A673 (cell line): ENCODE data around the gene NBEAL1.

Source experiments
- EZH2 ChIP-seq: fragments of 200-600 bp; sonication (generic); IDR thresholded peaks from 2 replicates; pipeline ENCODE4 v1.6.1; 2017; ENCODE audit warnings: borderline replicate concordance, low read depth, mild to moderate bottlenecking, mixed read lengths, antibody characterized with exemption, low read length; ENCODE audit not compliant: poor library complexity, severe bottlenecking
- TF ChIP-seq, protein P1 (sequence below): fragments of 300-800, 200-600 bp; sonication (generic); conservative IDR thresholded peaks from 2 replicates; pipeline ENCODE4 v1.5.1; 2017; ENCODE audit warnings: low read depth, mild to moderate bottlenecking, antibody characterized with exemption, low read length, moderate library complexity, mixed read lengths

- TF ChIP-seq, protein P1, sequence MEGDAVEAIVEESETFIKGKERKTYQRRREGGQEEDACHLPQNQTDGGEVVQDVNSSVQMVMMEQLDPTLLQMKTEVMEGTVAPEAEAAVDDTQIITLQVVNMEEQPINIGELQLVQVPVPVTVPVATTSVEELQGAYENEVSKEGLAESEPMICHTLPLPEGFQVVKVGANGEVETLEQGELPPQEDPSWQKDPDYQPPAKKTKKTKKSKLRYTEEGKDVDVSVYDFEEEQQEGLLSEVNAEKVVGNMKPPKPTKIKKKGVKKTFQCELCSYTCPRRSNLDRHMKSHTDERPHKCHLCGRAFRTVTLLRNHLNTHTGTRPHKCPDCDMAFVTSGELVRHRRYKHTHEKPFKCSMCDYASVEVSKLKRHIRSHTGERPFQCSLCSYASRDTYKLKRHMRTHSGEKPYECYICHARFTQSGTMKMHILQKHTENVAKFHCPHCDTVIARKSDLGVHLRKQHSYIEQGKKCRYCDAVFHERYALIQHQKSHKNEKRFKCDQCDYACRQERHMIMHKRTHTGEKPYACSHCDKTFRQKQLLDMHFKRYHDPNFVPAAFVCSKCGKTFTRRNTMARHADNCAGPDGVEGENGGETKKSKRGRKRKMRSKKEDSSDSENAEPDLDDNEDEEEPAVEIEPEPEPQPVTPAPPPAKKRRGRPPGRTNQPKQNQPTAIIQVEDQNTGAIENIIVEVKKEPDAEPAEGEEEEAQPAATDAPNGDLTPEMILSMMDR: no peak
- no peak for TF ChIP-seq EZH2
Observed at GRCh38 chr2:203177361-203177760, 162.7 kb downstream of the NBEAL1 start.
